NB4 (cell line): ENCODE measurements around the gene ECEL1.

Experiments used
- POLR2A ChIP-seq: IDR thresholded peaks from 2 replicates; pipeline ENCODE4 v1.6.1; 2011; ENCODE audit warnings: mild to moderate bottlenecking; ENCODE audit not compliant: insufficient read length; ENCODE audit errors: extremely low read depth
- TF ChIP-seq, protein P1 (sequence below): IDR thresholded peaks from one replicate; pipeline ENCODE4 v1.5.1; 2012; ENCODE audit warnings: low read depth, low read length
- TF ChIP-seq, protein P2 (sequence below): IDR thresholded peaks from 2 replicates; pipeline ENCODE4 v1.6.1; 2011; ENCODE audit warnings: low read depth, low read length

DNA sequence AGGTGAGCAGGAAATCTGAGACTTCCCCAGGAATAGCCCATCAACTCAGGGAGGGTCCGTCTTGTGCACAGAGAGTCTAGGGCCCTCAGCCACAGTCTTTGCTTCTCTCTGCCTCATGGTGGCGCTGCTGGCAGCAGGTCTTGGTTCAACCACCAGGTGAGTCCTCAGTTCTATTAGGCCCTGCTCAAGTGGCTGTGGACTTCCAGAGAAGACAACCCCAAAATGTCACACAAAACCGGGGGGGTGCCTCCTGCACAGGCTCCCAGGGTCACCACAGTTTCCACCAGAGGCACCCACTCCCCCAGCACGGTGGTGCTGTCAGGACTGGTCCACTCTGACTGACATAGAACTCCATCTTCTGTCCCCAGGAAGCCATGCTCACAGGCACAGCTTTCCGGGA, 49.4 kb upstream of the ECEL1 start:
- TF ChIP-seq, protein P1, sequence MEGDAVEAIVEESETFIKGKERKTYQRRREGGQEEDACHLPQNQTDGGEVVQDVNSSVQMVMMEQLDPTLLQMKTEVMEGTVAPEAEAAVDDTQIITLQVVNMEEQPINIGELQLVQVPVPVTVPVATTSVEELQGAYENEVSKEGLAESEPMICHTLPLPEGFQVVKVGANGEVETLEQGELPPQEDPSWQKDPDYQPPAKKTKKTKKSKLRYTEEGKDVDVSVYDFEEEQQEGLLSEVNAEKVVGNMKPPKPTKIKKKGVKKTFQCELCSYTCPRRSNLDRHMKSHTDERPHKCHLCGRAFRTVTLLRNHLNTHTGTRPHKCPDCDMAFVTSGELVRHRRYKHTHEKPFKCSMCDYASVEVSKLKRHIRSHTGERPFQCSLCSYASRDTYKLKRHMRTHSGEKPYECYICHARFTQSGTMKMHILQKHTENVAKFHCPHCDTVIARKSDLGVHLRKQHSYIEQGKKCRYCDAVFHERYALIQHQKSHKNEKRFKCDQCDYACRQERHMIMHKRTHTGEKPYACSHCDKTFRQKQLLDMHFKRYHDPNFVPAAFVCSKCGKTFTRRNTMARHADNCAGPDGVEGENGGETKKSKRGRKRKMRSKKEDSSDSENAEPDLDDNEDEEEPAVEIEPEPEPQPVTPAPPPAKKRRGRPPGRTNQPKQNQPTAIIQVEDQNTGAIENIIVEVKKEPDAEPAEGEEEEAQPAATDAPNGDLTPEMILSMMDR = peak; percentile 62
- no peak for TF ChIP-seq POLR2A
- TF ChIP-seq, protein P2, sequence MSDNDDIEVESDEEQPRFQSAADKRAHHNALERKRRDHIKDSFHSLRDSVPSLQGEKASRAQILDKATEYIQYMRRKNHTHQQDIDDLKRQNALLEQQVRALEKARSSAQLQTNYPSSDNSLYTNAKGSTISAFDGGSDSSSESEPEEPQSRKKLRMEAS = no peak
